ENCODE data around the gene STXBP5. TPM values are rescaled to one million over a fixed set of nuclear protein-coding genes. Genes with fewer than 3 reads are reported as not detected.
A peak's percentile ranks its signal among the peaks of the same experiment; 100 is the strongest.

The STXBP5 gene
- total and polyA plus RNA-seq, 9 of the 15 experiments (the other 6 are each of a cell fraction or from before 2014, with no cell fraction given), result 23.3 to 172 (median 71.5) TPM

GRCh38 chr6:147205690-147206600, 1.7 kb downstream of the STXBP5 start (continued):
- TF ChIP-seq ZNF551 (CRISPR knock-in tag; IDR thresholded peaks at IDR 0.05) (no peak), PHF8 (IDR thresholded peaks at IDR 0.05; ENCODE audit: borderline replicate concordance, low read length) (no peak), ZNF324 (CRISPR knock-in tag; IDR thresholded peaks at IDR 0.05) (no peak), ZNF212 (CRISPR knock-in tag; IDR thresholded peaks at IDR 0.05) (no peak), TFAP4 (CRISPR knock-in tag; IDR thresholded peaks at IDR 0.05; ENCODE audit: borderline replicate concordance) (no peak), ETS2 (tag; IDR thresholded peaks at IDR 0.05; ENCODE audit: borderline replicate concordance, poor library complexity, severe bottlenecking) (no peak), IRF1 (CRISPR knock-in tag; IDR thresholded peaks at IDR 0.05; ENCODE audit: borderline replicate concordance) (no peak), CREM (IDR thresholded peaks at IDR 0.05; ENCODE audit: low read depth) (peak; percentile 85), RBM22 (IDR thresholded peaks at IDR 0.05; ENCODE audit: low read depth, low read length, poor library complexity, severe bottlenecking) (no peak), BRF1 (IDR thresholded peaks at IDR 0.05; ENCODE audit: borderline replicate concordance, extremely low read depth, insufficient read length) (no peak), PYGO2 (tag; IDR thresholded peaks at IDR 0.05) (no peak), MTA3 (IDR thresholded peaks at IDR 0.05; ENCODE audit: borderline replicate concordance) (0 out of 2 replicates have a peak, but pooled peaks have one; percentile 29), CEBPG (CRISPR knock-in tag; IDR thresholded peaks at IDR 0.05) (no peak), CEBPG (tag; conservative IDR thresholded peaks at IDR 0.05 in 1 of 2, IDR thresholded peaks at IDR 0.05 in 1 of 2) (0 out of 4 replicates have a peak, but pooled peaks of 1 of the 2 experiments have one; percentile 23), TAF1 (IDR thresholded peaks at IDR 0.05; ENCODE audit: control insufficient read depth, extremely low read depth, insufficient read depth, low read length, severe bottlenecking) (peak; percentile 64), MYBL2 (IDR thresholded peaks at IDR 0.05; ENCODE audit: low read depth) (peak; percentile 74), MYBL2 (CRISPR knock-in tag; IDR thresholded peaks at IDR 0.05; ENCODE audit: borderline replicate concordance) (no peak), EP400 (IDR thresholded peaks at IDR 0.05) (peak; percentile 17; the same call in 1 of the 2 replicates), DMBX1 (CRISPR knock-in tag; IDR thresholded peaks at IDR 0.05; ENCODE audit: borderline replicate concordance) (no peak), RNF2 (IDR thresholded peaks at IDR 0.05) (peak; percentile 61; the same call in 1 of the 2 replicates), TRIM25 (IDR thresholded peaks at IDR 0.05; ENCODE audit: borderline replicate concordance) (no peak)
- TF ChIP-seq, protein P1, sequence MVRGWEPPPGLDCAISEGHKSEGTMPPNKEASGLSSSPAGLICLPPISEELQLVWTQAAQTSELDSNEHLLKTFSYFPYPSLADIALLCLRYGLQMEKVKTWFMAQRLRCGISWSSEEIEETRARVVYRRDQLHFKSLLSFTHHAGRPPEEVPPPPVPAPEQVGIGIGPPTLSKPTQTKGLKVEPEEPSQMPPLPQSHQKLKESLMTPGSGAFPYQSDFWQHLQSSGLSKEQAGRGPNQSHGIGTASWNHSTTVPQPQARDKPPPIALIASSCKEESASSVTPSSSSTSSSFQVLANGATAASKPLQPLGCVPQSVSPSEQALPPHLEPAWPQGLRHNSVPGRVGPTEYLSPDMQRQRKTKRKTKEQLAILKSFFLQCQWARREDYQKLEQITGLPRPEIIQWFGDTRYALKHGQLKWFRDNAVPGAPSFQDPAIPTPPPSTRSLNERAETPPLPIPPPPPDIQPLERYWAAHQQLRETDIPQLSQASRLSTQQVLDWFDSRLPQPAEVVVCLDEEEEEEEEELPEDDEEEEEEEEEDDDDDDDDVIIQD (CRISPR knock-in tag; IDR thresholded peaks at IDR 0.05), result no peak

Measured in K562 (cell line).